ENCODE results near the gene FBXL17. TPM values are rescaled to one million over a fixed set of nuclear protein-coding genes. Genes with fewer than 3 reads are reported as not detected.
A peak's percentile ranks its signal among the peaks of the same experiment; 100 is the strongest.

Gene FBXL17
- total and polyA plus RNA-seq, 2 of the 4 experiments (the other 2 are of a cell fraction) = 3.9 to 8.1 TPM

DNA sequence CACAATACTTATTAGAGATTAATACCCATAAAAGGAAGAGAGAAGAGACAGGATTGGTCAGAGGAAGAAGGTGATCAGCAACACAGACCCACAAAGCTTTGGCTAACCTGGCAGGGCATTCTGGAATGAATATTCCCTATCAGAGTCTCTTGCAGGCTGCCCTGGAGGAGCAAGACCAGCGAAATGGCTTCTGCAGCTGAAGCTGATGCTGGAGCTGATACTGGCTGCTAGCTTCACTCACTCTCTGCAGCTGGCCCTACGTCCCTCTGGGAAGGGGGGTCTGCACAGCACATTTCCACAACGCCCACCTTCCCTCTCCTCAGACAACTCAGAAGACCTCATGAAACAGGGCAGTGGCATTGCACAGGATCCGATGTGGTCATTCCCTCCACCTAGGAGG, 541.3 kb downstream of the FBXL17 start:
- dilution Hi-C loops (cut with HindIII; ENCODE audit: low sequenced_read_pairs, unreplicated experiment) = no loop called here
- CTCF ChIA-PET = interaction anchor here (0.5 to 0.6 kb wide), 2 partner anchors 23 to 44 kb away, joined by 3 read pairs; no protein-coding TSS in a partner anchor

More for the DNA sequence above, 541.3 kb downstream of the FBXL17 start:
- no peak overlapping the region for H3K4me3 ChIP-seq (ENCODE audit: insufficient read depth, low read depth, low read length)
- H3K4me1 ChIP-seq (ENCODE audit: control insufficient read depth, insufficient read depth, low read length) = no peaks in the 10 kb centered on the region
- no peak overlapping the region for H2AK9ac ChIP-seq (replicated peaks; ENCODE audit: low read depth, low read length, poor library complexity)
- no peak overlapping the region for H3K18ac ChIP-seq (ENCODE audit: low read depth, low read length)
- no peaks in the 10 kb centered on the region for H3K9me1 ChIP-seq (ENCODE audit: insufficient read depth, low read length)
- in situ Hi-C loops (cut with MboI; ENCODE audit: low sequenced_read_pairs) (no loop called here), intact Hi-C loops (cut with micrococcal nuclease) (no loop called here)
- H2AK5ac ChIP-seq (ENCODE audit: low read depth, low read length) = no peak overlapping the region
- H2BK120ac ChIP-seq (ENCODE audit: low read depth, low read length) = no peak overlapping the region
- H3K27ac ChIP-seq (ENCODE audit: insufficient read depth, low read length) = no peak overlapping the region
- no peak overlapping the region for H4K5ac ChIP-seq (ENCODE audit: low read depth, low read length)
- H2BK20ac ChIP-seq (ENCODE audit: low read depth, low read length) = no peak overlapping the region
- H3K14ac ChIP-seq (replicated peaks; ENCODE audit: low read depth, low read length) = no peak overlapping the region
- no peaks in the 10 kb centered on the region for H3K9me3 ChIP-seq (ENCODE audit: control insufficient read depth, insufficient read depth, low read length)
- POLR2A ChIA-PET (ENCODE audit: unreplicated experiment) = no interaction called here
- no peak for DNase-seq
- no peak overlapping the region for H3K9ac ChIP-seq (ENCODE audit: low read depth, low read length)
- H3K56ac ChIP-seq (ENCODE audit: extremely low read depth, insufficient read depth, low read length) = no peak overlapping the region
- H2AFZ ChIP-seq (replicated peaks; ENCODE audit: low read length, poor library complexity) = peak overlapping the region; percentile 3
- H3K4me2 ChIP-seq (ENCODE audit: low read depth, low read length) = no peak overlapping the region
- WGBS, 2 experiments (ENCODE audit: extremely low coverage in 2 of 2, insufficient read length in 1 of 2) = 70% methylated on average over 2 of the region's 4 CpGs; no CpG with 5 or more reads in 1 of the 2 experiments
- no peak for ATAC-seq (ENCODE audit: low read depth)
- no peaks in the 10 kb centered on the region for H3K79me1 ChIP-seq (ENCODE audit: low read depth in 1 of 2, low read length in 2 of 2)
- H3K23ac ChIP-seq (ENCODE audit: low read depth, low read length) = no peak overlapping the region
- no peak overlapping the region for H2BK5ac ChIP-seq (ENCODE audit: low read depth, low read length, poor library complexity, severe bottlenecking)
- no peaks in the 10 kb centered on the region for H3K36me3 ChIP-seq (ENCODE audit: control insufficient read depth, insufficient read depth, low read length)
- H3K4ac ChIP-seq (ENCODE audit: low read depth, low read length) = no peak overlapping the region
- H4K8ac ChIP-seq (ENCODE audit: low read depth in 2 of 2, low read length in 2 of 2) = no peak overlapping the region
- no peak for TF ChIP-seq RCOR1 (IDR thresholded peaks at IDR 0.05; ENCODE audit: insufficient replicate concordance, low read length)
- TF ChIP-seq POLR2A (IDR thresholded peaks at IDR 0.05; ENCODE audit: low read depth, low read length) = no peak
- no peak for TF ChIP-seq MAFK (IDR thresholded peaks at IDR 0.05; ENCODE audit: low read depth, low read length)
- TF ChIP-seq, protein P1, sequence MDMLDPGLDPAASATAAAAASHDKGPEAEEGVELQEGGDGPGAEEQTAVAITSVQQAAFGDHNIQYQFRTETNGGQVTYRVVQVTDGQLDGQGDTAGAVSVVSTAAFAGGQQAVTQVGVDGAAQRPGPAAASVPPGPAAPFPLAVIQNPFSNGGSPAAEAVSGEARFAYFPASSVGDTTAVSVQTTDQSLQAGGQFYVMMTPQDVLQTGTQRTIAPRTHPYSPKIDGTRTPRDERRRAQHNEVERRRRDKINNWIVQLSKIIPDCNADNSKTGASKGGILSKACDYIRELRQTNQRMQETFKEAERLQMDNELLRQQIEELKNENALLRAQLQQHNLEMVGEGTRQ (IDR thresholded peaks at IDR 0.05; ENCODE audit: low read depth, low read length) = no peak
- no peak for TF ChIP-seq MXI1 (IDR thresholded peaks at IDR 0.05; ENCODE audit: borderline replicate concordance, low read depth, low read length)
- TF ChIP-seq RAD21 (IDR thresholded peaks at IDR 0.05; ENCODE audit: low read length) = no peak
- no peak for TF ChIP-seq CEBPB (IDR thresholded peaks at IDR 0.05; ENCODE audit: low read depth, low read length)
- TF ChIP-seq FOS (IDR thresholded peaks at IDR 0.05; ENCODE audit: low read depth, low read length) = no peak
- TF ChIP-seq, protein P2, sequence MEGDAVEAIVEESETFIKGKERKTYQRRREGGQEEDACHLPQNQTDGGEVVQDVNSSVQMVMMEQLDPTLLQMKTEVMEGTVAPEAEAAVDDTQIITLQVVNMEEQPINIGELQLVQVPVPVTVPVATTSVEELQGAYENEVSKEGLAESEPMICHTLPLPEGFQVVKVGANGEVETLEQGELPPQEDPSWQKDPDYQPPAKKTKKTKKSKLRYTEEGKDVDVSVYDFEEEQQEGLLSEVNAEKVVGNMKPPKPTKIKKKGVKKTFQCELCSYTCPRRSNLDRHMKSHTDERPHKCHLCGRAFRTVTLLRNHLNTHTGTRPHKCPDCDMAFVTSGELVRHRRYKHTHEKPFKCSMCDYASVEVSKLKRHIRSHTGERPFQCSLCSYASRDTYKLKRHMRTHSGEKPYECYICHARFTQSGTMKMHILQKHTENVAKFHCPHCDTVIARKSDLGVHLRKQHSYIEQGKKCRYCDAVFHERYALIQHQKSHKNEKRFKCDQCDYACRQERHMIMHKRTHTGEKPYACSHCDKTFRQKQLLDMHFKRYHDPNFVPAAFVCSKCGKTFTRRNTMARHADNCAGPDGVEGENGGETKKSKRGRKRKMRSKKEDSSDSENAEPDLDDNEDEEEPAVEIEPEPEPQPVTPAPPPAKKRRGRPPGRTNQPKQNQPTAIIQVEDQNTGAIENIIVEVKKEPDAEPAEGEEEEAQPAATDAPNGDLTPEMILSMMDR (conservative IDR thresholded peaks at IDR 0.05; ENCODE audit: low read depth, low read length) = no peak
- no peak for TF ChIP-seq MAZ (IDR thresholded peaks at IDR 0.05; ENCODE audit: borderline replicate concordance, low read depth, low read length)
- TF ChIP-seq, protein P3, sequence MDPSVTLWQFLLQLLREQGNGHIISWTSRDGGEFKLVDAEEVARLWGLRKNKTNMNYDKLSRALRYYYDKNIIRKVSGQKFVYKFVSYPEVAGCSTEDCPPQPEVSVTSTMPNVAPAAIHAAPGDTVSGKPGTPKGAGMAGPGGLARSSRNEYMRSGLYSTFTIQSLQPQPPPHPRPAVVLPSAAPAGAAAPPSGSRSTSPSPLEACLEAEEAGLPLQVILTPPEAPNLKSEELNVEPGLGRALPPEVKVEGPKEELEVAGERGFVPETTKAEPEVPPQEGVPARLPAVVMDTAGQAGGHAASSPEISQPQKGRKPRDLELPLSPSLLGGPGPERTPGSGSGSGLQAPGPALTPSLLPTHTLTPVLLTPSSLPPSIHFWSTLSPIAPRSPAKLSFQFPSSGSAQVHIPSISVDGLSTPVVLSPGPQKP (IDR thresholded peaks at IDR 0.05; ENCODE audit: borderline replicate concordance, low read depth, low read length) = no peak
- no peak for TF ChIP-seq CHD1 (IDR thresholded peaks at IDR 0.05; ENCODE audit: low read depth, low read length)
- TF ChIP-seq SMC3 (IDR thresholded peaks at IDR 0.05; ENCODE audit: low read depth, low read length) = no peak
- no TSS peak for BruUV-seq (replicated peaks)
- H3K27me3 ChIP-seq (ENCODE audit: control insufficient read depth, insufficient read depth, low read length) = peaks cover 13% of the 10 kb centered on the region
- no peak overlapping the region for H2BK15ac ChIP-seq (ENCODE audit: low read depth, low read length)
- no peak overlapping the region for H4K91ac ChIP-seq (ENCODE audit: insufficient read depth, low read depth, low read length)
- H4K20me1 ChIP-seq (ENCODE audit: insufficient read depth, low read length) = no peaks in the 10 kb centered on the region

All from IMR-90 (cell line).